ENCODE measurements around the gene BLACAT1. TPM values are rescaled to one million over a fixed set of nuclear protein-coding genes. Genes with fewer than 3 reads are reported as not detected.

BLACAT1 gene
- total RNA-seq, 1 donor from 2014 or later = 0.07 TPM

DNA sequence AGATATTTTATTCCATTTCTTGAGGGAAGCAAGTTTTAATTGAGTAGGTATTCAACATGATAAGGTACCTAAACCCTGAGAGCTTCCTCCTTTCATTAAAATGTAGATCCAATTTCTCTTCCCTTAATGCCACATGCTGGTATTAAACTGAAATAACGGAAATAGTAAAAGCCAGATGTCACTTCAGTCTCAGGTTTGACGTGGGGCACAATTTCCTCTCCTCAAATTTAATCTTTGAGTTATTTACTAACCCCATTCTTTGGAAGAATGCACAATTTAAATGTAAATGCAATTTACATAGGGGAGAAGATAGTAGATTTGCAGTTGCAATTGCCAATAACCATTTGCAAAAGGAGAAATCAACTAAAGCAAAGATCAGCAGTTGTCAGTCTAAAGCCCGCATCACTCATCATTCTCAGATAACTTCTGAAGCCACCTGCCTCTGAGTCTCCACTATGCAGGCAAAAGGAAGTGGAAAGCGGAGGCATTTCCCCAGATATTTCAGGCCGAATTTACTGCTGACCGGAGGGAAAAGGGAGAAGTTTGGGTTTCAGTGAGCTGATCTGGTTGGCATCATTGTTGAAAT is 31.9 kb downstream of the BLACAT1 start:
- Mint-ChIP-seq H3K27me3 (peaks cover 18% of the 10 kb centered on the region), H3K27ac (no peak overlapping the region), H3K9me3 (no peaks in the 10 kb centered on the region), H3K36me3 (ENCODE audit: low read depth) (no peaks in the 10 kb centered on the region), H3K4me3 (no peak overlapping the region), H3K4me1 (no peaks in the 10 kb centered on the region)
- CTCF ChIA-PET = interaction anchor here (1.1 to 2.7 kb wide), 2 partner anchors 61 to 70 kb away, joined by 3 to 11 read pairs; no protein-coding TSS in a partner anchor
- TF ChIP-seq, protein P1, sequence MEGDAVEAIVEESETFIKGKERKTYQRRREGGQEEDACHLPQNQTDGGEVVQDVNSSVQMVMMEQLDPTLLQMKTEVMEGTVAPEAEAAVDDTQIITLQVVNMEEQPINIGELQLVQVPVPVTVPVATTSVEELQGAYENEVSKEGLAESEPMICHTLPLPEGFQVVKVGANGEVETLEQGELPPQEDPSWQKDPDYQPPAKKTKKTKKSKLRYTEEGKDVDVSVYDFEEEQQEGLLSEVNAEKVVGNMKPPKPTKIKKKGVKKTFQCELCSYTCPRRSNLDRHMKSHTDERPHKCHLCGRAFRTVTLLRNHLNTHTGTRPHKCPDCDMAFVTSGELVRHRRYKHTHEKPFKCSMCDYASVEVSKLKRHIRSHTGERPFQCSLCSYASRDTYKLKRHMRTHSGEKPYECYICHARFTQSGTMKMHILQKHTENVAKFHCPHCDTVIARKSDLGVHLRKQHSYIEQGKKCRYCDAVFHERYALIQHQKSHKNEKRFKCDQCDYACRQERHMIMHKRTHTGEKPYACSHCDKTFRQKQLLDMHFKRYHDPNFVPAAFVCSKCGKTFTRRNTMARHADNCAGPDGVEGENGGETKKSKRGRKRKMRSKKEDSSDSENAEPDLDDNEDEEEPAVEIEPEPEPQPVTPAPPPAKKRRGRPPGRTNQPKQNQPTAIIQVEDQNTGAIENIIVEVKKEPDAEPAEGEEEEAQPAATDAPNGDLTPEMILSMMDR (IDR thresholded peaks at IDR 0.05) = no peak
- intact Hi-C loops (cut with micrococcal nuclease) = no loop called here
- no peak for ATAC-seq (ENCODE audit: low read depth)
- no peak for DNase-seq
- POLR2A ChIA-PET = no interaction called here

GRCh38 chr1:205422993-205423642 is 32.7 kb downstream of the BLACAT1 start:
- intact Hi-C loops (cut with micrococcal nuclease) = no loop called here
- no peak overlapping the region for H3K27ac Mint-ChIP-seq
- H3K27me3 Mint-ChIP-seq = peaks cover 18% of the 10 kb centered on the region
- H3K9me3 Mint-ChIP-seq = no peaks in the 10 kb centered on the region
- DNase-seq (no peak), ATAC-seq (ENCODE audit: low read depth) (no peak)
- POLR2A ChIA-PET = no interaction called here
- CTCF ChIA-PET = interaction anchor here (1.1 to 2.7 kb wide), 2 partner anchors 62 to 69 kb away, joined by 3 to 11 read pairs; no protein-coding TSS in a partner anchor
- TF ChIP-seq, protein P1 (IDR thresholded peaks at IDR 0.05) = no peak
- no peak overlapping the region for H3K4me3 Mint-ChIP-seq
- H3K36me3 Mint-ChIP-seq (ENCODE audit: low read depth) = no peaks in the 10 kb centered on the region
- H3K4me1 Mint-ChIP-seq = no peaks in the 10 kb centered on the region

GRCh38 chr1:205421798-205422197 is 34.0 kb downstream of the BLACAT1 start, which contains the start of gene LEMD1:
TSS of gene LEMD1 (minus strand) at chr1:205422056. CDS start at chr1:205420536, 1,520 bp downstream.
- Mint-ChIP-seq H3K4me1 (no peaks in the 10 kb centered on the region), H3K9me3 (no peaks in the 10 kb centered on the region), H3K27me3 (peaks cover 18% of the 10 kb centered on the region), H3K36me3 (ENCODE audit: low read depth) (no peaks in the 10 kb centered on the region), H3K4me3 (no peak within 1 kb of the TSS), H3K27ac (no peak within 1 kb of the TSS)
- TF ChIP-seq, protein P1 (IDR thresholded peaks at IDR 0.05) = no peak
- no peak for DNase-seq
- CTCF ChIA-PET = interaction anchor here (1.3 kb wide), 2 partner anchors 11 to 64 kb away, joined by 3 to 4 read pairs; no protein-coding TSS in a partner anchor
- ATAC-seq (ENCODE audit: low read depth) = no peak
- POLR2A ChIA-PET = no interaction called here
- intact Hi-C loops (cut with micrococcal nuclease) = no loop called here

DNA sequence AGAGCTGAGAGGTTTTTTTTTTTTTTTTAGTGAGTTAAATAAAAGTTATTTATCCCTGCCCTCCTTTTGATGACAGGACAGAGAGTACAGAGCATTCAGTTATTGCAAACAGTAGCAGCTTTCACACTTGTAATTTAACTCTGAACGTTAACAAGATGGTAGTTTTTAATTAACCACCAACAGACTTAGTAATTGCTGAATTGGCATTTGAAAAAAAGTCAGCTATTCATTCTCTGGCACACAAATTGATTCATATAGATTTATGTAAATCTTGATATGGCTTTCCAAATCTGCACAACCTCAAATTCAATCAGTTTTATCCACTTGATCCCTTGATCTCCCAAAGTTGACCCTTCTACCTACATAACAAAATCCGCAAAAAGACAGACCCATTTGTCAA is 34.9 kb downstream of the BLACAT1 start:
- Mint-ChIP-seq H3K36me3 (ENCODE audit: low read depth) (no peaks in the 10 kb centered on the region), H3K4me3 (no peak overlapping the region), H3K27me3 (peaks cover 18% of the 10 kb centered on the region), H3K27ac (no peak overlapping the region), H3K4me1 (no peaks in the 10 kb centered on the region), H3K9me3 (no peaks in the 10 kb centered on the region)
- DNase-seq (no peak), ATAC-seq (ENCODE audit: low read depth) (no peak)
- TF ChIP-seq, protein P1 (IDR thresholded peaks at IDR 0.05) = no peak
- intact Hi-C loops (cut with micrococcal nuclease) = no loop called here
- POLR2A ChIA-PET = no interaction called here
- CTCF ChIA-PET = interaction anchor here (1.2 to 1.3 kb wide), 2 partner anchors 12 to 65 kb away, joined by 3 to 4 read pairs; no protein-coding TSS in a partner anchor

DNA sequence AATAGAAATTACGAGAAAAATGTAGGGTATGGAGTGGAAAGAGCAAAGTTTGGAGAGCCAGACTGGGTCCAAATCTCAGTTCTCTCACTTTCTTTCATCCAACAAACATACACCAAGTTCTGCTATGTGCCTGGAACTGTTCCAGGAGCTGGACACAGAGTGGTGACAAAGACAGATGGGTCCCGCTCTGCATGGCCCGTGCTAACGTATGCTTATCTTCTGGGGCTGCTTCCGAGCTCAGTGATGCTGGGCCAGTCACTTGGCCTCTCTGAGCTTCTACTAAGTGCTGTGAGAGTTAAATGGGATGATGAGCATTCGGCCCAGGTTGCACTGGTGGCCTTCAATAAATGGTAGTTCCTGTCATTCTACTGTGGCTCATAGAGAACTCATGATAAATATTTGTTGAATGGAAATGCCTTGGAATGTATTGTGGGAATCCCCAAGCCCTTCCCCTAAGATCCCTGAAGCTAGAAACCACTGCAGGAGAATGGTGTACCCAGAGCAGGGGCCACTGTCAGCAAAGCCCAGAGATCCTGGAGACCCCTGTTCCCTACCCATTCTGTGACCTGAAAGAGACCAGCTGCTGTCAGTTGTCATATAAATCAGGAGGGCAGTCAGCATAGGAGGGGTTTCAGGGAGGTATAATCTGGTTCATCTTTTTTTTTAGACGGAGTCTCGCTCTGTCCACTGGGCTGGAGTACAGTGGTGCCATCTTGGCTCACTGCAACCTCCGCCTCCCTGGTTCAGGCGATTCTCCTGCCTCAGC is 37.8 kb downstream of the BLACAT1 start:
- no peaks in the 10 kb centered on the region for H3K4me1 Mint-ChIP-seq
- CTCF ChIA-PET = interaction anchor here (1.4 kb wide), 1 partner anchor 64 kb away, joined by 4 read pairs; no protein-coding TSS in a partner anchor
- H3K27ac Mint-ChIP-seq = no peak overlapping the region
- H3K9me3 Mint-ChIP-seq = no peaks in the 10 kb centered on the region
- intact Hi-C loops (cut with micrococcal nuclease) = no loop called here
- POLR2A ChIA-PET = no interaction called here
- TF ChIP-seq, protein P1 (IDR thresholded peaks at IDR 0.05) = no peak
- DNase-seq (no peak), ATAC-seq (ENCODE audit: low read depth) (no peak)
- no peak overlapping the region for H3K4me3 Mint-ChIP-seq
- H3K27me3 Mint-ChIP-seq = peaks cover 18% of the 10 kb centered on the region
- H3K36me3 Mint-ChIP-seq (ENCODE audit: low read depth) = no peaks in the 10 kb centered on the region

Data from activated B cell treated with CpG ODN at 0.5 μM for 24 hours (primary cell).